GM18499 (cell line): ENCODE results near the gene MACROD2.

ENCODE experiments used
- ATAC-seq: cut with Tn5 transposase; IDR thresholded peaks from one replicate; pipeline ENCODE4 v1.9.1; 2021; ENCODE audit warnings: moderate number of reproducible peaks; ENCODE audit not compliant: insufficient read depth, unreplicated experiment

MACROD2 gene

GRCh38 chr20:14055127-14055742 lies 59.9 kb downstream of the MACROD2 start:
- no peak for ATAC-seq

GRCh38 chr20:14062171-14062570 lies 66.9 kb downstream of the MACROD2 start:
- no peak for ATAC-seq

- ATAC-seq: no peak
Measured at GRCh38 chr20:14062786-14063185, 67.5 kb downstream of the MACROD2 start.

- no peak for ATAC-seq
Measured at GRCh38 chr20:14064333-14064732, 69.0 kb downstream of the MACROD2 start.

GRCh38 chr20:14064921-14065320 lies 69.6 kb downstream of the MACROD2 start:
- no peak for ATAC-seq

- ATAC-seq: no peak
Measured at GRCh38 chr20:14065774-14066173, 70.5 kb downstream of the MACROD2 start.

- ATAC-seq: no peak
Measured at GRCh38 chr20:14067603-14068002, 72.3 kb downstream of the MACROD2 start.

- no peak for ATAC-seq
Measured at GRCh38 chr20:14069796-14070195, 74.5 kb downstream of the MACROD2 start.

GRCh38 chr20:14093652-14094051 lies 98.3 kb downstream of the MACROD2 start:
- ATAC-seq: no peak

- no peak for ATAC-seq
Measured at GRCh38 chr20:14098261-14098660, 102.9 kb downstream of the MACROD2 start.

GRCh38 chr20:14113416-14113815 lies 118.1 kb downstream of the MACROD2 start:
- no peak for ATAC-seq

GRCh38 chr20:14114065-14114704 lies 118.9 kb downstream of the MACROD2 start:
- ATAC-seq: no peak

- ATAC-seq: no peak
Measured at GRCh38 chr20:14116037-14116436, 120.7 kb downstream of the MACROD2 start.

- ATAC-seq: no peak
Measured at GRCh38 chr20:14117768-14118167, 122.5 kb downstream of the MACROD2 start.

GRCh38 chr20:14126856-14127255 lies 131.5 kb downstream of the MACROD2 start:
- no peak for ATAC-seq

- no peak for ATAC-seq
Measured at GRCh38 chr20:14127514-14128223, 132.4 kb downstream of the MACROD2 start.

GRCh38 chr20:14134004-14134403 lies 138.7 kb downstream of the MACROD2 start:
- no peak for ATAC-seq

GRCh38 chr20:14142171-14142570 lies 146.9 kb downstream of the MACROD2 start:
- ATAC-seq: no peak

- no peak for ATAC-seq
Measured at GRCh38 chr20:14142964-14143627, 147.8 kb downstream of the MACROD2 start.

GRCh38 chr20:14148042-14148441 lies 152.7 kb downstream of the MACROD2 start:
- ATAC-seq: no peak

- no peak for ATAC-seq
Measured at GRCh38 chr20:14155361-14155760, 160.0 kb downstream of the MACROD2 start.
